Liver (tissue), 9 donors: Measurements from ENCODE around the gene PKP4. TPM values are rescaled to one million over a fixed set of nuclear protein-coding genes. Genes with fewer than 3 reads are reported as not detected.

Experiments
- DNase-seq: peaks from one replicate; pipeline ENCODE4 v3.0.0-alpha.2; 2017; ENCODE audit warnings: low spot score
- H3K27ac ChIP-seq, 2 donors: one replicate each; pipeline ENCODE4 v1.7.0; 2013; ENCODE audit warnings: inconsistent platforms in 2 of 2, low read length in 2 of 2, control low read depth in 1 of 2, low read depth in 1 of 2, mild to moderate bottlenecking in 1 of 2
- H3K27me3 ChIP-seq, 4 donors: one replicate each; pipeline versions ENCODE4 v1.6.1 to v1.7.0; 2013; ENCODE audit warnings: low read length in 3 of 4, inconsistent platforms in 1 of 4, mild to moderate bottlenecking in 1 of 4, moderate library complexity in 1 of 4; ENCODE audit not compliant: control insufficient read depth in 4 of 4, insufficient read depth in 4 of 4
- H3K36me3 ChIP-seq, 4 donors: one replicate each; pipeline versions ENCODE4 v1.6.1 to v1.7.0; 2013; ENCODE audit warnings: low read length in 3 of 4, mild to moderate bottlenecking in 3 of 4, low read depth in 1 of 4, moderate library complexity in 1 of 4; ENCODE audit not compliant: control insufficient read depth in 4 of 4, insufficient read depth in 3 of 4
- H3K4me1 ChIP-seq, 4 donors: one replicate each; pipeline versions ENCODE4 v1.6.1 to v1.7.0; 2013; ENCODE audit warnings: low read length in 3 of 4, mild to moderate bottlenecking in 3 of 4, moderate library complexity in 1 of 4; ENCODE audit not compliant: control insufficient read depth in 4 of 4, insufficient read depth in 4 of 4
- H3K4me3 ChIP-seq, 3 donors: one replicate each; pipeline versions ENCODE4 v1.6.1 to v1.7.0; 2013; ENCODE audit warnings: low read length in 3 of 3, control low read depth in 1 of 3, low read depth in 1 of 3, mild to moderate bottlenecking in 1 of 3
- H3K9ac ChIP-seq, 2 donors: one replicate each; pipeline ENCODE4 v1.7.0; 2013; ENCODE audit warnings: low read length in 2 of 2, mild to moderate bottlenecking in 2 of 2, moderate library complexity in 2 of 2, control low read depth in 1 of 2, low read depth in 1 of 2
- H3K9me3 ChIP-seq, 4 donors: one replicate each; pipeline versions ENCODE4 v1.6.1 to v1.7.0; 2013; ENCODE audit warnings: low read length in 3 of 4; ENCODE audit not compliant: control insufficient read depth in 4 of 4
- ATF3 ChIP-seq: IDR thresholded peaks from 2 replicates; pipeline ENCODE4 v1.6.1; 2016; ENCODE audit warnings: antibody characterized with exemption
- CTCF ChIP-seq: fragments of 150-350 bp; IDR thresholded peaks from 2 replicates; pipeline ENCODE4 v1.5.1; 2017; ENCODE audit warnings: improper control_type of control experiment, low read depth, low read length; ENCODE audit not compliant: missing input control
- EGR1 ChIP-seq, 2 donors: IDR thresholded peaks; 2 replicates each; pipeline ENCODE4 v1.6.1; 2016 to 2018; ENCODE audit warnings: antibody characterized with exemption in 2 of 2, low read depth in 2 of 2
- FOXA2 ChIP-seq: IDR thresholded peaks from 2 replicates; pipeline ENCODE4 v1.6.1; 2016; ENCODE audit warnings: antibody characterized with exemption
- GABPA ChIP-seq, 2 donors: IDR thresholded peaks in 1 of 2; conservative IDR thresholded peaks in 1 of 2; 2 replicates each; pipeline ENCODE4 v1.6.1; 2016; ENCODE audit warnings: antibody characterized with exemption in 2 of 2, mild to moderate bottlenecking in 1 of 2, moderate library complexity in 1 of 2
- HNF4G ChIP-seq: IDR thresholded peaks from 2 replicates; pipeline ENCODE4 v1.6.1; 2016; ENCODE audit warnings: antibody characterized with exemption
- JUND ChIP-seq, 2 donors: IDR thresholded peaks; 2 replicates each; pipeline ENCODE4 v1.6.1; 2016; ENCODE audit warnings: antibody characterized with exemption in 2 of 2
- MAX ChIP-seq: IDR thresholded peaks from 2 replicates; pipeline ENCODE4 v1.6.1; 2016; ENCODE audit warnings: antibody characterized with exemption
- NR2F2 ChIP-seq: IDR thresholded peaks from 2 replicates; pipeline ENCODE4 v1.6.1; 2016; ENCODE audit warnings: antibody characterized with exemption
- RAD21 ChIP-seq, 2 donors: IDR thresholded peaks; 2 replicates each; pipeline ENCODE4 v1.6.1; 2016; ENCODE audit warnings: antibody characterized with exemption in 2 of 2, mild to moderate bottlenecking in 2 of 2
- REST ChIP-seq: IDR thresholded peaks from 2 replicates; pipeline ENCODE4 v1.6.1; 2016; ENCODE audit warnings: antibody characterized with exemption, mild to moderate bottlenecking
- SP1 ChIP-seq: IDR thresholded peaks from 2 replicates; pipeline ENCODE4 v1.6.1; 2018; ENCODE audit warnings: antibody characterized with exemption, mild to moderate bottlenecking
- TAF1 ChIP-seq: conservative IDR thresholded peaks from 2 replicates; pipeline ENCODE4 v1.6.1; 2016; ENCODE audit warnings: antibody characterized with exemption, mild to moderate bottlenecking
- YY1 ChIP-seq: IDR thresholded peaks from 2 replicates; pipeline ENCODE4 v1.6.1; 2016; ENCODE audit warnings: antibody characterized with exemption, mild to moderate bottlenecking
- ZBTB33 ChIP-seq: IDR thresholded peaks from 2 replicates; pipeline ENCODE4 v1.6.1; 2016; ENCODE audit warnings: antibody characterized with exemption
- WGBS: extraction: QIAGEN DNeasy Blood & Tissue Kit; methylation state at CpG from one replicate; pipeline ENCODE4 v1.1.7; 2013; 5-methylcytosine and 5-hydroxymethylcytosine counted together
- polyA plus RNA-seq, 2 donors: library from polyadenylated mRNA; stranded (reverse) in 1 of 2; unstranded in 1 of 2; fragments of 200-250 nt in 1 of 2; fragments of >200 nt in 1 of 2; fragmentation: Nextera tagmentation in 1 of 2; extraction: Ambion mirVana in 1 of 2; gene quantifications; one replicate each; pipeline versions ENCODE4 v1.2.1 to v1.2.3, GENCODE V29; 2013 to 2015
- total RNA-seq, 2 donors: library from RNA; depleted of rRNA; stranded (reverse); fragments of >200 nt; gene quantifications; one replicate each; pipeline ENCODE4 v1.2.3, GENCODE V29; 2014
- donor health status: healthy.
- donor health status: healthy.
- donor health status: healthy.
- donor health status: healthy.
- donor health status: healthy.

Gene PKP4
- total and polyA plus RNA-seq, 4 donors: 7.7 to 33.8 (median 19.0) TPM

- Histone ChIP-seq H3K36me3 (peaks cover 6 to 22% (median 17%) of the 10 kb centered on the region in 4 donors), H3K9ac (no peak overlapping the region), H3K4me1 (no peaks in the 10 kb centered on the region), H3K4me3 (no peak overlapping the region), H3K9me3 (no peaks in the 10 kb centered on the region), H3K27me3 (no peaks in the 10 kb centered on the region), H3K27ac (no peak overlapping the region)
- no peak for DNase-seq
- WGBS: 48% methylated on average over 2 of the region's 2 CpGs
- TF ChIP-seq CTCF (no peak), JUND (IDR thresholded peaks at IDR 0.05) (no peak), EGR1 (IDR thresholded peaks at IDR 0.05; ENCODE audit: low read depth in 2 of 2) (no peak), HNF4G (no peak), ZBTB33 (no peak), MAX (no peak), NR2F2 (no peak), GABPA (IDR thresholded peaks at IDR 0.05 in 1 of 2, conservative IDR thresholded peaks at IDR 0.05 in 1 of 2) (no peak), SP1 (no peak), FOXA2 (no peak), ATF3 (no peak)
Observed at GRCh38 chr2:158681816-158682215, 225.1 kb downstream of the PKP4 start.

- H3K27me3 ChIP-seq: no peaks in the 10 kb centered on the region
- TF ChIP-seq HNF4G (no peak), NR2F2 (no peak), CTCF (no peak), RAD21 (IDR thresholded peaks at IDR 0.05) (no peak), ZBTB33 (no peak), YY1 (no peak), REST (no peak), TAF1 (no peak)
- H3K4me3 ChIP-seq: no peak overlapping the region
- H3K9me3 ChIP-seq: no peaks in the 10 kb centered on the region
- WGBS: 59% methylated on average over 3 of the region's 3 CpGs
- H3K4me1 ChIP-seq: no peaks in the 10 kb centered on the region
- H3K27ac ChIP-seq: no peak overlapping the region
- no peak overlapping the region for H3K9ac ChIP-seq
- peaks cover 0 to 5% (median 3%) of the 10 kb centered on the region in 4 donors for H3K36me3 ChIP-seq
- DNase-seq: no peak
Observed at GRCh38 chr2:158685646-158686045, 228.9 kb downstream of the PKP4 start.
